Prostate gland (tissue), 2 donors: Measurements from ENCODE around the gene UCN2. TPM values are rescaled to one million over a fixed set of nuclear protein-coding genes. Genes with fewer than 3 reads are reported as not detected.
"Not testable (repeated sequence)": the region's sequence is repeated elsewhere in the genome, so short reads cannot be mapped to it uniquely, and the experiment has no call there.

Source experiments
- DNase-seq: peaks from one replicate; pipeline ENCODE4 v3.0.0-alpha.2; 2019; ENCODE audit warnings: low spot score
- H3K27ac ChIP-seq, 2 donors: fragments of 200-600 bp; sonication (generic); 2 replicates each; pipeline ENCODE4 v1.5.1; 2017 to 2019
- H3K27me3 ChIP-seq: fragments of 200-600 bp; sonication (generic); replicated peaks from 2 replicates; pipeline ENCODE4 v1.5.1; 2019; ENCODE audit not compliant: insufficient read depth
- H3K36me3 ChIP-seq, 2 donors: fragments of 200-600 bp; sonication (generic); 1 replicate in 1 of 2; 2 replicates in 1 of 2; pipeline versions ENCODE4 v1.5.1 to v1.8.1; 2017 to 2019
- H3K4me1 ChIP-seq: fragments of 200-600 bp; sonication (generic); replicated peaks from 2 replicates; pipeline ENCODE4 v1.5.1; 2019
- H3K4me3 ChIP-seq, 2 donors: fragments of 200-600 bp; sonication (generic); 2 replicates each; pipeline ENCODE4 v1.5.1; 2017 to 2019
- H3K9me3 ChIP-seq: fragments of 200-600 bp; sonication (generic); 2 replicates; pipeline ENCODE4 v1.5.1; 2017
- CTCF ChIP-seq, 4 experiments: fragments of 200-600 bp in 2 of 4; fragments of 450-650 bp in 2 of 4; sonication (generic) in 2 of 4; IDR thresholded peaks; 1 replicate in 3 of 4; 2 replicates in 1 of 4; pipeline ENCODE4 v1.5.1; 2016 to 2019; ENCODE audit warnings: antibody characterized with exemption in 4 of 4, mild to moderate bottlenecking in 2 of 4, moderate library complexity in 2 of 4
- POLR2A ChIP-seq: fragments of 450-650 bp; IDR thresholded peaks from one replicate; pipeline ENCODE4 v1.6.1; 2016; ENCODE audit warnings: antibody characterized with exemption, mild to moderate bottlenecking
- POLR2AphosphoS5 ChIP-seq: sonication (generic); formaldehyde crosslinking; IDR thresholded peaks from one replicate; pipeline ENCODE4 v1.6.1; 2017; ENCODE audit warnings: antibody characterized with exemption
- WGBS: methylation state at CpG from one replicate; pipeline ENCODE4 v1.1.5; 2018; 5-methylcytosine and 5-hydroxymethylcytosine counted together
- intact Hi-C: fragments of 100-400 bp; cut with DNase I; formaldehyde crosslinking; loops from one replicate; pipeline ENCODE4 v1.14.2; 2022
- total RNA-seq, 2 donors: library from RNA; depleted of rRNA; stranded (reverse); fragments of >200 nt; gene quantifications; one replicate each; pipeline ENCODE4 v1.1.0, GENCODE V29; 2016

Gene UCN2
- total RNA-seq, 2 donors from 2014 or later = 0.85 to 1.6 TPM

GRCh38 chr3:48535578-48535977 lies 28.0 kb downstream of the UCN2 start:
- Histone ChIP-seq H3K9me3 (no peaks in the 10 kb centered on the region), H3K4me3 (no peak overlapping the region), H3K4me1 (no peaks in the 10 kb centered on the region), H3K36me3 (no peaks in the 10 kb centered on the region), H3K27me3 (no peaks in the 10 kb centered on the region), H3K27ac (no peak overlapping the region)
- intact Hi-C loops = no loop called here
- WGBS = 100% methylated on average over 4 of the region's 4 CpGs
- no peak for DNase-seq
- TF ChIP-seq POLR2A = no peak

GRCh38 chr3:48532977-48533337 lies 30.6 kb downstream of the UCN2 start:
- H3K27ac ChIP-seq = no peak overlapping the region
- WGBS = 92% methylated on average over 2 of the region's 2 CpGs
- intact Hi-C loops = no loop called here
- H3K9me3 ChIP-seq = no peaks in the 10 kb centered on the region
- TF ChIP-seq POLR2A = no peak
- no peak for TF ChIP-seq CTCF (IDR thresholded peaks at IDR 0.05)
- TF ChIP-seq POLR2AphosphoS5 = no peak
- H3K27me3 ChIP-seq = no peaks in the 10 kb centered on the region
- no peak overlapping the region for H3K4me3 ChIP-seq
- DNase-seq = no peak
- H3K4me1 ChIP-seq = no peaks in the 10 kb centered on the region
- H3K36me3 ChIP-seq = no peaks in the 10 kb centered on the region

GRCh38 chr3:48532271-48532976 lies 31.2 kb downstream of the UCN2 start:
- 90% methylated on average over 6 of the region's 6 CpGs for WGBS
- intact Hi-C loops = no loop called here
- H3K4me3 ChIP-seq = no peak overlapping the region
- no peak for DNase-seq
- H3K27me3 ChIP-seq = no peaks in the 10 kb centered on the region
- no peaks in the 10 kb centered on the region for H3K4me1 ChIP-seq
- TF ChIP-seq POLR2A (no peak), CTCF (IDR thresholded peaks at IDR 0.05) (no peak), POLR2AphosphoS5 (no peak)
- no peaks in the 10 kb centered on the region for H3K9me3 ChIP-seq
- H3K27ac ChIP-seq = no peak overlapping the region
- no peaks in the 10 kb centered on the region for H3K36me3 ChIP-seq

- H3K4me1 ChIP-seq, DNase-seq, H3K36me3 ChIP-seq, H3K9me3 ChIP-seq, intact Hi-C loops, H3K4me3 ChIP-seq, H3K27ac ChIP-seq, H3K27me3 ChIP-seq: not testable (repeated sequence)
- 92% methylated on average over 4 of the region's 4 CpGs for WGBS
These were observed 32.9 kb downstream of the UCN2 start for GRCh38 chr3:48530701-48531100.

- Histone ChIP-seq H3K9me3 (no peaks in the 10 kb centered on the region), H3K4me3 (no peak overlapping the region), H3K36me3 (no peaks in the 10 kb centered on the region), H3K27me3 (no peaks in the 10 kb centered on the region), H3K4me1 (no peaks in the 10 kb centered on the region), H3K27ac (no peak overlapping the region)
- intact Hi-C loops = no loop called here
- no peak for TF ChIP-seq CTCF (IDR thresholded peaks at IDR 0.05)
- TF ChIP-seq POLR2A = no peak
- TF ChIP-seq POLR2AphosphoS5 = no peak
- no peak for DNase-seq
- 86% methylated on average over 3 of the region's 3 CpGs for WGBS
These were observed 34.8 kb downstream of the UCN2 start for GRCh38 chr3:48528754-48529153.

DNA sequence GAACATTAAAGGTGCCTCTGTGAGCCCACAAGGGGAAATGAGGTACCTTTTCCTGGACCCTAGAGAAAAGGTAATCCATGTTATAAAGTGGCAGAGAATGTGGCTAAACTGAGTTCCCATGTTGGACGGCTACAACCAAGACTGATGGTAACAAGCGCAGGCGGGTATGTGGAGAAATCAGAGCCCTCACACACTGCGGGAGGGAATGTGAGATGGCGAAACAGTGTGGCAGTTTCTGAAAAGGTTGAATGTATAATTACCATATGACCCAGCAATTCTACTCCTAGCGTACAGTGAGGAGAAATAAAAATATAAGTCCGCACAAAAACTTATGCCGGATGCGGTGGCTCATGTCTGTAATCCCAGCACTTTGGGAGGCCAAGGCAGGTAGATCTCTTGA lies 35.5 kb downstream of the UCN2 start:
- Histone ChIP-seq H3K4me3 (no peak overlapping the region), H3K9me3 (no peaks in the 10 kb centered on the region), H3K4me1 (no peaks in the 10 kb centered on the region), H3K27ac (no peak overlapping the region), H3K36me3 (no peaks in the 10 kb centered on the region), H3K27me3 (no peaks in the 10 kb centered on the region)
- intact Hi-C loops = no loop called here
- no peak for TF ChIP-seq POLR2AphosphoS5
- TF ChIP-seq POLR2A = no peak
- TF ChIP-seq CTCF (IDR thresholded peaks at IDR 0.05) = no peak
- 96% methylated on average over 9 of the region's 9 CpGs for WGBS
- no peak for DNase-seq
